Calu3 (cell line): ENCODE data around the gene LCLAT1. TPM values are rescaled to one million over a fixed set of nuclear protein-coding genes. Genes with fewer than 3 reads are reported as not detected.

Experiments used
- BruUV-seq: library from RNA; stranded (reverse); fragments of 400-500 nt; replicated peaks from 2 replicates; lab custom pipeline; 2021; lab: Mats Ljungman, UMichigan
- CTCF ChIA-PET: fragments of 300-600 bp; sonication (Branson Sonifier 250); formaldehyde crosslinking; loops from one replicate; lab custom pipeline; 2022; ENCODE audit warnings: antibody characterized with exemption; lab: Charles Lee
- DNase-seq: peaks from one replicate; pipeline ENCODE4 v3.0.0; 2022
- H3K27ac Mint-ChIP-seq: one replicate; pipeline ENCODE4 v1.8.0; 2022; ENCODE audit warnings: mixed read lengths; ENCODE audit not compliant: unreplicated experiment
- H3K27me3 Mint-ChIP-seq: one replicate; pipeline ENCODE4 v1.8.0; 2022; ENCODE audit warnings: mixed read lengths; ENCODE audit not compliant: unreplicated experiment
- H3K36me3 Mint-ChIP-seq: one replicate; pipeline ENCODE4 v1.8.0; 2022; ENCODE audit warnings: mild to moderate bottlenecking, moderate library complexity, mixed read lengths; ENCODE audit not compliant: insufficient read depth, unreplicated experiment
- H3K4me1 Mint-ChIP-seq: one replicate; pipeline ENCODE4 v1.8.0; 2022; ENCODE audit warnings: mild to moderate bottlenecking, low read depth, mixed read lengths; ENCODE audit not compliant: unreplicated experiment
- H3K4me3 Mint-ChIP-seq: one replicate; pipeline ENCODE4 v1.8.0; 2022; ENCODE audit warnings: mild to moderate bottlenecking, low read depth, moderate library complexity, mixed read lengths; ENCODE audit not compliant: unreplicated experiment
- H3K9me3 Mint-ChIP-seq: one replicate; pipeline ENCODE4 v1.8.0; 2022; ENCODE audit warnings: low read depth, mixed read lengths; ENCODE audit not compliant: unreplicated experiment
- CTCF ChIP-seq: fragments of 200-600 bp; IDR thresholded peaks from one replicate; pipeline ENCODE4 v1.8.0; 2022; ENCODE audit warnings: antibody characterized with exemption; ENCODE audit not compliant: unreplicated experiment
- intact Hi-C: fragments of 100-400 bp; cut with micrococcal nuclease; formaldehyde crosslinking; loops from one replicate; pipeline ENCODE4 v1.10.0; 2022; ENCODE audit not compliant: unreplicated experiment
- total RNA-seq: library from RNA; stranded (reverse); gene quantifications from 2 replicates; pipeline ENCODE4 v1.2.3, GENCODE V29; 2022

Gene LCLAT1
- total RNA-seq, 1 experiment from 2014 or later, result 47.6 TPM

GRCh38 chr2:30686669-30687068 lies 239.6 kb downstream of the LCLAT1 start:
- no peaks in the 10 kb centered on the region for H3K36me3 Mint-ChIP-seq
- BruUV-seq, result no TSS peak
- no peak overlapping the region for H3K27ac Mint-ChIP-seq
- CTCF ChIA-PET, result interaction anchor here (0.6 to 0.7 kb wide), 2 partner anchors 450 to 540 kb away, joined by 3 to 8 read pairs; no protein-coding TSS in a partner anchor
- TF ChIP-seq CTCF, result no peak
- no peak overlapping the region for H3K4me3 Mint-ChIP-seq
- peaks cover 43% of the 10 kb centered on the region for H3K27me3 Mint-ChIP-seq
- intact Hi-C loops, result no loop called here
- H3K9me3 Mint-ChIP-seq, result no peaks in the 10 kb centered on the region
- H3K4me1 Mint-ChIP-seq, result no peaks in the 10 kb centered on the region
- no peak for DNase-seq

GRCh38 chr2:30688956-30689401 lies 241.9 kb downstream of the LCLAT1 start:
- H3K4me3 Mint-ChIP-seq, result no peak overlapping the region
- peaks cover 36% of the 10 kb centered on the region for H3K27me3 Mint-ChIP-seq
- CTCF ChIA-PET, result interaction anchor here (0.6 kb wide), 1 partner anchor 1027 kb away, joined by 4 read pairs; no protein-coding TSS in a partner anchor
- H3K36me3 Mint-ChIP-seq, result no peaks in the 10 kb centered on the region
- intact Hi-C loops, result no loop called here
- H3K9me3 Mint-ChIP-seq, result no peaks in the 10 kb centered on the region
- no peak for TF ChIP-seq CTCF
- no TSS peak for BruUV-seq
- H3K4me1 Mint-ChIP-seq, result no peaks in the 10 kb centered on the region
- H3K27ac Mint-ChIP-seq, result no peak overlapping the region
- DNase-seq, result no peak

DNA sequence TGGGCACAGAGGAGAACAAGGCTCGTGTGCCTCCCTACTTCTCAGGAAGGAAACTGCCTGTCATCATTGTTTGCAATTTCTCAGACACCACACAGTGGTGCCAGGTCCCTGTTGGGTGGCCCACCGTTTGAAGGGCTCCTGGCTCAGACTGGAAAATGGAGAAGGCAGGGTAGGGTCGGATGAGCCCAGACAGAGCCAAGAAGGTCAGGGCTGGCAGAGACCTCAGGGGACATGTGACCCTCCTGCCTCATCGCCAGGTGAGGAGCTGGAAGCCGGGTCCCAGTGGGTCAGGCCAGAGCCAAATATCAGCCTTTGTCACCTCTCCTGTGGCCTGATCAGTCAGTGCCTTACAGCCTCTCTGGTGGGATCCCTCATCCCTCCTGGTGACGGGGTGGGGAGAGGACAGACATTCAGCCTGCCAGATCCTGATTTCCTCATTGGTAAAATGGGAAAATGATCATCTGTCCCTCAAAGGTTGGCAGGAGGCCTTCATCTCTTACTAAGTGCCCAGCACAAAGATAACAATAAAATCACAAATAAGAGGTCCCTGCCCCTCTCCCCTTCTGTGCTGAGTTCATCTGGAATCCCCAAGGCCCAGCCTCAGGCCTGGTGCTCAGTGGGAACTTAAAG lies 242.6 kb downstream of the LCLAT1 start:
- Mint-ChIP-seq H3K27ac (no peak overlapping the region), H3K36me3 (no peaks in the 10 kb centered on the region), H3K9me3 (no peaks in the 10 kb centered on the region), H3K27me3 (peaks cover 36% of the 10 kb centered on the region), H3K4me3 (no peak overlapping the region), H3K4me1 (no peaks in the 10 kb centered on the region)
- BruUV-seq, result no TSS peak
- DNase-seq, result no peak
- no peak for TF ChIP-seq CTCF
- intact Hi-C loops, result no loop called here
- CTCF ChIA-PET, result no interaction called here

- Mint-ChIP-seq H3K36me3 (no peaks in the 10 kb centered on the region), H3K27ac (no peak overlapping the region), H3K9me3 (no peaks in the 10 kb centered on the region), H3K27me3 (peaks cover 36% of the 10 kb centered on the region), H3K4me3 (no peak overlapping the region), H3K4me1 (no peaks in the 10 kb centered on the region)
- no peak for TF ChIP-seq CTCF
- no TSS peak for BruUV-seq
- intact Hi-C loops, result no loop called here
- DNase-seq, result no peak
- CTCF ChIA-PET, result no interaction called here
Observed at GRCh38 chr2:30690126-30690561, 243.1 kb downstream of the LCLAT1 start.
